K562 (cell line): ENCODE measurements around the gene PMM1. TPM values are rescaled to one million over a fixed set of nuclear protein-coding genes. Genes with fewer than 3 reads are reported as not detected.

Experiments
- CHD2 ChIP-seq: IDR thresholded peaks from 2 replicates; pipeline ENCODE4 v1.6.1; 2011; ENCODE audit warnings: low read depth, low read length
- DNMT1 ChIP-seq: fragments of 450-650 bp; IDR thresholded peaks from 2 replicates; pipeline ENCODE4 v1.6.1; 2016; ENCODE audit warnings: antibody characterized with exemption, mild to moderate bottlenecking
- EP300 ChIP-seq: IDR thresholded peaks from 2 replicates; pipeline ENCODE4 v1.6.1; 2012; ENCODE audit warnings: low read length, improper control_type of control experiment
- ETV5 ChIP-seq: sonication (generic); formaldehyde crosslinking; IDR thresholded peaks from 2 replicates; pipeline ENCODE4 v1.4.0; 2020; ENCODE audit warnings: low read depth, mild to moderate bottlenecking, missing genetic modification reagents
- HBP1 ChIP-seq: fragments of 450-650 bp; formaldehyde crosslinking; IDR thresholded peaks from 2 replicates; pipeline ENCODE4 v1.4.0; 2022; ENCODE audit warnings: missing genetic modification characterization
- HMBOX1 ChIP-seq: sonication (generic); IDR thresholded peaks from 2 replicates; pipeline ENCODE4 v1.6.1; 2016
- KLF1 ChIP-seq: fragments of 450-650 bp; IDR thresholded peaks from 2 replicates; pipeline ENCODE4 v1.6.1; 2016; ENCODE audit warnings: missing genetic modification characterization, missing compliant biosample characterization
- MLX ChIP-seq, 2 experiments: fragments of 450-650 bp in 1 of 2; sonication (generic) in 1 of 2; formaldehyde crosslinking; conservative IDR thresholded peaks; 2 replicates each; pipeline versions ENCODE4 v1.4.0 to v1.8.1; 2020 to 2022; ENCODE audit warnings: mild to moderate bottlenecking in 1 of 2, missing genetic modification reagents in 1 of 2
- NFE2L1 ChIP-seq: fragments of 450-650 bp; IDR thresholded peaks from 2 replicates; pipeline ENCODE4 v1.6.1; 2016; ENCODE audit warnings: missing genetic modification characterization, low read depth, mild to moderate bottlenecking, missing compliant biosample characterization, moderate library complexity, borderline replicate concordance
- NR1H2 ChIP-seq: sonication (generic); formaldehyde crosslinking; IDR thresholded peaks from 2 replicates; pipeline ENCODE4 v1.4.0; 2020; ENCODE audit warnings: mild to moderate bottlenecking, missing genetic modification reagents
- PHF20 ChIP-seq: fragments of 450-650 bp; IDR thresholded peaks from 2 replicates; pipeline ENCODE4 v1.6.1; 2018; ENCODE audit not compliant: partially characterized antibody
- PTRF ChIP-seq: fragments of 450-650 bp; IDR thresholded peaks from 2 replicates; pipeline ENCODE4 v1.6.1; 2016; ENCODE audit warnings: mild to moderate bottlenecking, missing genetic modification characterization, missing compliant biosample characterization
- RBFOX2 ChIP-seq: fragments of 200-400 bp; formaldehyde crosslinking; IDR thresholded peaks from 2 replicates; pipeline ENCODE4 v1.6.1; 2017; ENCODE audit warnings: low read depth, mild to moderate bottlenecking, low read length, moderate library complexity
- SOX6 ChIP-seq: fragments of 450-650 bp; IDR thresholded peaks from 2 replicates; pipeline ENCODE4 v1.6.1; 2014; ENCODE audit warnings: mild to moderate bottlenecking
- XRCC4 ChIP-seq: IDR thresholded peaks from one replicate; pipeline ENCODE4 v1.6.1; 2011; ENCODE audit not compliant: insufficient read depth, insufficient read length; ENCODE audit errors: extremely low read depth
- ZBTB43 ChIP-seq: sonication (generic); formaldehyde crosslinking; IDR thresholded peaks from 2 replicates; pipeline ENCODE4 v1.8.0; 2023; ENCODE audit warnings: mild to moderate bottlenecking, missing genetic modification reagents
- ZFP30 ChIP-seq: fragments of 250-450 bp; sonication (Bioruptor Pico); IDR thresholded peaks from 2 replicates; pipeline ENCODE4 v1.8.0; 2022; ENCODE audit warnings: moderate library complexity, mild to moderate bottlenecking, inconsistent platforms, borderline replicate concordance
- ZNF253 ChIP-seq: fragments of 250-450 bp; sonication (Bioruptor Pico); conservative IDR thresholded peaks from 2 replicates; pipeline ENCODE4 v1.6.1; 2021; ENCODE audit warnings: mild to moderate bottlenecking
- ZNF444 ChIP-seq: fragments of 250-450 bp; sonication (Bioruptor Pico); IDR thresholded peaks from 2 replicates; pipeline ENCODE4 v1.4.0; 2020; ENCODE audit warnings: mild to moderate bottlenecking, moderate library complexity
- ZNF717 ChIP-seq: fragments of 250-450 bp; sonication (Bioruptor Pico); IDR thresholded peaks from 2 replicates; pipeline ENCODE4 v1.5.0; 2021
- ZNF766 ChIP-seq: fragments of 200-800 bp; sonication (Bioruptor generic); conservative IDR thresholded peaks from 2 replicates; pipeline ENCODE4 v1.6.1; 2016; ENCODE audit warnings: missing genetic modification characterization, missing compliant biosample characterization
- ZNF79 ChIP-seq: fragments of 250-450 bp; sonication (Bioruptor Pico); IDR thresholded peaks from 2 replicates; pipeline ENCODE4 v1.4.0; 2020; ENCODE audit warnings: low read depth, mild to moderate bottlenecking, moderate library complexity
- polyA plus RNA-seq, 8 experiments: library from polyadenylated mRNA; depleted of rRNA in 4 of 8; stranded (reverse) in 5 of 8; unstranded in 3 of 8; fragments of >200 nt; fragmentation: Nextera tagmentation in 2 of 8; fragmentation: Illumina TruSeq in 1 of 8; extraction: Ambion mirVana in 2 of 8; extraction: Trizol in 1 of 8; gene quantifications; 2 replicates each; pipeline versions ENCODE4 v1.2.1 to v1.2.3, GENCODE V29; 2011 to 2014; ENCODE audit warnings: inconsistent platforms in 1 of 8, missing spikeins in 1 of 8
- total RNA-seq, 7 experiments: library from RNA; depleted of rRNA in 6 of 7; stranded (reverse); fragments of >200 nt in 6 of 7; fragmentation: Illumina TruSeq in 2 of 7; extraction: Trizol in 2 of 7; gene quantifications; 2 replicates each; pipeline versions ENCODE4 v1.2.1 to v1.2.3, GENCODE V29; 2011 to 2021; ENCODE audit warnings: low replicate concordance in 1 of 7
- TF ChIP-seq, protein P1 (sequence below): IDR thresholded peaks from 2 replicates; pipeline ENCODE4 v1.6.1; 2014; ENCODE audit warnings: antibody characterized with exemption

The PMM1 gene
- total and polyA plus RNA-seq, 9 of the 15 experiments (the other 6 are each of a cell fraction or from before 2014, with no cell fraction given) = 10.2 to 31.7 (median 20.3) TPM

- TF ChIP-seq HBP1 (no peak), XRCC4 (no peak), MLX (CRISPR knock-in tag; conservative IDR thresholded peaks at IDR 0.05) (no peak), RBFOX2 (no peak), ZNF766 (peak; percentile 64), CHD2 (no peak), KLF1 (no peak), NR1H2 (CRISPR knock-in tag) (no peak), DNMT1 (no peak), PHF20 (no peak), ZNF79 (CRISPR knock-in tag) (no peak), ZNF444 (CRISPR knock-in tag) (no peak), ZNF253 (CRISPR knock-in tag) (no peak), NFE2L1 (tag) (no peak), ETV5 (CRISPR knock-in tag) (peak; percentile 83), SOX6 (peak; percentile 83), EP300 (peak; percentile 81), PTRF (tag) (no peak), ZBTB43 (CRISPR knock-in tag) (no peak), ZNF717 (no peak), HMBOX1 (peak; percentile 92), ZFP30 (CRISPR knock-in tag) (no peak)
- TF ChIP-seq, protein P1, sequence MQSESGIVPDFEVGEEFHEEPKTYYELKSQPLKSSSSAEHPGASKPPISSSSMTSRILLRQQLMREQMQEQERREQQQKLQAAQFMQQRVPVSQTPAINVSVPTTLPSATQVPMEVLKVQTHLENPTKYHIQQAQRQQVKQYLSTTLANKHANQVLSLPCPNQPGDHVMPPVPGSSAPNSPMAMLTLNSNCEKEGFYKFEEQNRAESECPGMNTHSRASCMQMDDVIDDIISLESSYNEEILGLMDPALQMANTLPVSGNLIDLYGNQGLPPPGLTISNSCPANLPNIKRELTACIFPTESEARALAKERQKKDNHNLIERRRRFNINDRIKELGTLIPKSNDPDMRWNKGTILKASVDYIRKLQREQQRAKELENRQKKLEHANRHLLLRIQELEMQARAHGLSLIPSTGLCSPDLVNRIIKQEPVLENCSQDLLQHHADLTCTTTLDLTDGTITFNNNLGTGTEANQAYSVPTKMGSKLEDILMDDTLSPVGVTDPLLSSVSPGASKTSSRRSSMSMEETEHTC = no peak
These were observed 14.3 kb upstream of the PMM1 start (continued) for GRCh38 chr22:41603873-41604332.
